T-cell (primary cell): ENCODE measurements around the gene MYPN. TPM values are rescaled to one million over a fixed set of nuclear protein-coding genes. Genes with fewer than 3 reads are reported as not detected.

Source experiments
- ATAC-seq, 4 experiments: fragments of 200-7000 bp in 3 of 4; fragments of 150-1000 bp in 1 of 4; cut with Tn5 transposase; replicated peaks in 1 of 4; 1 replicate in 3 of 4; 2 replicates in 1 of 4; pipeline ENCODE4 v1.10.0; 2021; ENCODE audit warnings: moderate library complexity in 3 of 4, mild to moderate bottlenecking in 2 of 4, moderate number of reproducible peaks in 1 of 4
- CTCF ChIA-PET, 2 donors: fragments of 300-600 bp; sonication (Branson Sonifier 250); formaldehyde crosslinking; loops; one replicate each; lab custom pipeline; 2022; ENCODE audit warnings: antibody characterized with exemption in 2 of 2; lab: Charles Lee
- POLR2A ChIA-PET, 2 donors: fragments of 300-600 bp; sonication (Branson Sonifier 250); formaldehyde crosslinking; loops; one replicate each; lab custom pipeline; 2022; ENCODE audit warnings: antibody characterized with exemption in 2 of 2; lab: Charles Lee
- DNase-seq, 35 experiments: peaks; one replicate each; pipeline versions ENCODE4 v3.0.0 to v3.0.0-alpha.2; 2013 to 2023
- H3K27ac ChIP-seq: one replicate; pipeline ENCODE4 v1.5.1; 2013; ENCODE audit warnings: low read length
- H3K27me3 ChIP-seq, 2 experiments: replicated peaks in 1 of 2; 1 replicate in 1 of 2; 2 replicates in 1 of 2; pipeline versions ENCODE4 v1.6.1 to v1.7.0; 2013; ENCODE audit warnings: low read length in 1 of 2, mixed read lengths in 1 of 2; ENCODE audit not compliant: control insufficient read depth in 2 of 2, insufficient read depth in 2 of 2; ENCODE audit errors: extremely low read depth in 1 of 2
- H3K36me3 ChIP-seq, 2 donors: 1 replicate in 1 of 2; 2 replicates in 1 of 2; pipeline versions ENCODE4 v1.6.1 to v1.7.0; 2013; ENCODE audit warnings: low read length in 1 of 2; ENCODE audit not compliant: control insufficient read depth in 2 of 2, insufficient read depth in 1 of 2; ENCODE audit errors: extremely low read depth in 1 of 2
- H3K4me1 ChIP-seq, 2 experiments: 1 replicate in 1 of 2; 2 replicates in 1 of 2; pipeline versions ENCODE4 v1.6.1 to v1.7.0; 2013; ENCODE audit warnings: low read length in 2 of 2, mixed read lengths in 1 of 2; ENCODE audit not compliant: insufficient read depth in 2 of 2, control insufficient read depth in 1 of 2; ENCODE audit errors: extremely low read depth in 1 of 2
- H3K4me3 ChIP-seq, 2 donors: 1 replicate in 1 of 2; 2 replicates in 1 of 2; pipeline versions ENCODE4 v1.5.1 to v1.7.0; 2013; ENCODE audit warnings: mild to moderate bottlenecking in 2 of 2, low read length in 1 of 2, moderate library complexity in 1 of 2; ENCODE audit not compliant: control insufficient read depth in 1 of 2; ENCODE audit errors: extremely low read depth in 1 of 2
- H3K9me3 ChIP-seq: 2 replicates; pipeline ENCODE4 v1.7.0; 2013
- H3K27ac Mint-ChIP-seq, 2 donors: one replicate each; pipeline ENCODE4 v1.8.0; 2020 to 2021; ENCODE audit warnings: mild to moderate bottlenecking in 2 of 2, mixed read lengths in 2 of 2
- H3K27me3 Mint-ChIP-seq, 2 donors: one replicate each; pipeline ENCODE4 v1.8.0; 2021 to 2022; ENCODE audit warnings: mixed read lengths in 2 of 2
- H3K36me3 Mint-ChIP-seq: one replicate; pipeline ENCODE4 v1.8.0; 2021; ENCODE audit warnings: mixed read lengths
- H3K4me1 Mint-ChIP-seq, 3 donors: one replicate each; pipeline ENCODE4 v1.8.0; 2020 to 2022; ENCODE audit warnings: mixed read lengths in 3 of 3, mild to moderate bottlenecking in 1 of 3
- H3K4me3 Mint-ChIP-seq, 3 donors: one replicate each; pipeline ENCODE4 v1.8.0; 2020 to 2022; ENCODE audit warnings: mild to moderate bottlenecking in 3 of 3, mixed read lengths in 3 of 3, moderate library complexity in 3 of 3
- H3K9me3 Mint-ChIP-seq, 3 donors: one replicate each; pipeline ENCODE4 v1.8.0; 2020 to 2022; ENCODE audit warnings: mixed read lengths in 3 of 3
- WGBS: methylation state at CpG from one replicate; pipeline ENCODE4 v1.1.5; 2013; ENCODE audit warnings: missing lambda C conversion rate; ENCODE audit not compliant: insufficient coverage; 5-methylcytosine and 5-hydroxymethylcytosine counted together
- total RNA-seq, 35 experiments: library from RNA in 6 of 35; stranded (reverse) in 6 of 35; fragments of 120-200 nt in 1 of 35; gene quantifications; one replicate each; pipeline versions ENCODE4 v1.2.1 to v1.2.4 and lab custom pipeline; 2013 to 2026

MYPN gene
- total RNA-seq, 5 donors from 2014 or later (not counting 1 experiment from before 2014, with no cell fraction given): not detected

DNA sequence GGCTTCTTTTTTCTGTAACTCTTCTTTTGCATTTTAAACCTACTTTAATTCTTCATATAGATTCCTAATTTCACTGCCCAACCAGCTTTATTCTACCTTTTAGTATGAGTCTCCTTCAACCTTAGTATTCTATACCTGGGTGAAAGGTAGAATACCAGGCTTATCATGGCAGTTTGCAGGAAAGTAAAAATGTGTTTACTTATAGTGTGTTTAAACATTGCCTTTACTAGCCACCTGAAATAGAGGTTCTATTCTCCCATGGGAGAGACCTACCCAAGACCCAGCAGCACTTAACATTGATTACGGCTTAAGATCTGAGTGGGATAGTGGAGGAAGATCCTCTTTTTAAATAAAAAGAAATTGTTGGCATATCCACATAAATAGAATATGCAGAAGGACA, 1.6 kb upstream of the MYPN start:
- Histone ChIP-seq H3K4me3 (no peak overlapping the region), H3K4me1 (no peaks in the 10 kb centered on the region), H3K27ac (no peak overlapping the region), H3K9me3 (no peaks in the 10 kb centered on the region), H3K36me3 (no peaks in the 10 kb centered on the region), H3K27me3 (peaks cover 0 to 3% of the 10 kb centered on the region in 2 experiments)
- H3K9me3 Mint-ChIP-seq: no peaks in the 10 kb centered on the region
- POLR2A ChIA-PET: interaction anchor here in 1 of 2 donors (0.6 kb wide), 1 partner anchor 10 kb away, joined by 5 read pairs; no protein-coding TSS in a partner anchor
- WGBS: no CpG with 5 or more reads among the region's 1 CpG
- CTCF ChIA-PET: interaction anchor here in 1 of 2 donors (0.6 kb wide), 1 partner anchor 517 kb away, joined by 3 read pairs; no protein-coding TSS in a partner anchor
- no peak overlapping the region for H3K4me3 Mint-ChIP-seq
- no peak overlapping the region for H3K27ac Mint-ChIP-seq
- H3K27me3 Mint-ChIP-seq: peaks cover 0 to 7% of the 10 kb centered on the region in 2 donors
- ATAC-seq (no peak), DNase-seq (no peak)
- H3K4me1 Mint-ChIP-seq: no peaks in the 10 kb centered on the region
- no peaks in the 10 kb centered on the region for H3K36me3 Mint-ChIP-seq

DNA sequence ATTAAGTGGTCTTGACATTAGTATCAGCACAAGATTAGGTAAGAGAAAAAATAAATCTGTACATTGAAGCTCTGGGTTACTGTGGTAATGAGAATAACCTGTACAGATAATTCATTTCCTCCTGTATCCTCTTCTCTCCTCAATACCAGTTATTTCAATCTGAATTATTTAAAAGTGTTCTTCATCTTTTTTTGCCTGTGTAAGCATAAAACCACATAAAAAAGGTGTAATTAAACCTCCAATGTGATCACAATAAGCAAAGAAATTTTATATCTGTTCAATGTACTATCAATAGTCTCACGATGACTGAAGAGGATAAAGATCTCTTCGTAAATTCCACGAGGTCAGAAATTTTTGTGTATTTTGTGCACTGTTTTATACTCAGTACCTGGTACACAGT, 1.2 kb upstream of the MYPN start:
- H3K4me1 ChIP-seq: no peaks in the 10 kb centered on the region
- POLR2A ChIA-PET: no interaction called here
- H3K27me3 ChIP-seq: peaks cover 0 to 3% of the 10 kb centered on the region in 2 experiments

DNA sequence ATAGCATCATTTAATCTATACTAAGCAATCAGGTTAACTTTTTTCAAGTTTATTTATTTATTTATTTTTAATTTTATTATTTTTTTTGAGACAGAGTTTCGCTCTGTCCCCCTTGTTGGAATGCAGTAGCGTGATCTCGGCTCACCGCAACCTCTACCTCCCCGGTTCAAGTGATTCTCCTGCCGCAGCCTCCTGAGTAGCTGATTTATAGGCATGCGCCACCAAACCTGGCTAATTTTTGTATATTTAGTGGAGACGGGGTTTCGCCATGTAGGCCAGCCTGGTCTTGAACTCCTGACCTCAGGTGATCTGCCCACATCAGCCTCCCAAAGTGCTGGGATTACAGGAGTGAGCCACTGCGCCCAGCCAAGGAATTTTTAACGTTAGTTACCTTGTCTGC, 635 bp upstream of the MYPN start:
- CTCF ChIA-PET: no interaction called here
- H3K27me3 ChIP-seq: peaks cover 0 to 3% of the 10 kb centered on the region in 2 experiments
- DNase-seq: no peak

More for the DNA sequence above, 1.2 kb upstream of the MYPN start:
- Histone ChIP-seq H3K4me3 (no peak overlapping the region), H3K9me3 (no peaks in the 10 kb centered on the region), H3K36me3 (no peaks in the 10 kb centered on the region), H3K27ac (no peak overlapping the region)
- Mint-ChIP-seq H3K27me3 (peaks cover 0 to 7% of the 10 kb centered on the region in 2 donors), H3K4me1 (no peaks in the 10 kb centered on the region), H3K27ac (no peak overlapping the region), H3K9me3 (no peaks in the 10 kb centered on the region), H3K36me3 (no peaks in the 10 kb centered on the region), H3K4me3 (no peak overlapping the region)
- ATAC-seq (no peak), DNase-seq (no peak)
- WGBS: no CpG with 5 or more reads among the region's 3 CpGs
- CTCF ChIA-PET: no interaction called here

GRCh38 chr10:68110027-68110426, 739 bp downstream of the MYPN start:
- no peaks in the 10 kb centered on the region for H3K9me3 ChIP-seq
- no peaks in the 10 kb centered on the region for H3K4me1 ChIP-seq
- H3K27me3 ChIP-seq: peaks cover 0 to 3% of the 10 kb centered on the region in 2 experiments
- H3K36me3 ChIP-seq: no peaks in the 10 kb centered on the region
- ChIA-PET POLR2A (no interaction called here), CTCF (no interaction called here)
- DNase-seq (no peak), ATAC-seq (no peak)
- Mint-ChIP-seq H3K4me1 (no peaks in the 10 kb centered on the region), H3K4me3 (no peak overlapping the region), H3K36me3 (no peaks in the 10 kb centered on the region), H3K27ac (no peak overlapping the region), H3K27me3 (peaks cover 0 to 7% of the 10 kb centered on the region in 2 donors), H3K9me3 (no peaks in the 10 kb centered on the region)
- no CpG with 5 or more reads among the region's 2 CpGs for WGBS
- no peak overlapping the region for H3K27ac ChIP-seq
- H3K4me3 ChIP-seq: no peak overlapping the region

More for the DNA sequence above, 635 bp upstream of the MYPN start:
- H3K36me3 ChIP-seq: no peaks in the 10 kb centered on the region
- no peak for ATAC-seq
- H3K9me3 Mint-ChIP-seq: no peaks in the 10 kb centered on the region
- peaks cover 0 to 7% of the 10 kb centered on the region in 2 donors for H3K27me3 Mint-ChIP-seq
- H3K4me3 Mint-ChIP-seq: no peak overlapping the region
- no peaks in the 10 kb centered on the region for H3K9me3 ChIP-seq
- no peaks in the 10 kb centered on the region for H3K36me3 Mint-ChIP-seq
- no peak overlapping the region for H3K27ac Mint-ChIP-seq
- no peaks in the 10 kb centered on the region for H3K4me1 Mint-ChIP-seq
- H3K4me3 ChIP-seq: no peak overlapping the region
- H3K27ac ChIP-seq: no peak overlapping the region
- POLR2A ChIA-PET: no interaction called here
- 98% methylated on average over 4 of the region's 11 CpGs for WGBS
- no peaks in the 10 kb centered on the region for H3K4me1 ChIP-seq

GRCh38 chr10:68111584-68111983, 2.3 kb downstream of the MYPN start:
- Mint-ChIP-seq H3K27me3 (peaks cover 7% of the 10 kb centered on the region in 2 donors), H3K36me3 (no peaks in the 10 kb centered on the region), H3K4me1 (no peaks in the 10 kb centered on the region), H3K4me3 (no peak overlapping the region), H3K9me3 (no peaks in the 10 kb centered on the region), H3K27ac (no peak overlapping the region)
- no peak overlapping the region for H3K27ac ChIP-seq
- no peak overlapping the region for H3K4me3 ChIP-seq
- CTCF ChIA-PET: no interaction called here
- 75% methylated on average over 2 of the region's 2 CpGs for WGBS
- H3K4me1 ChIP-seq: no peaks in the 10 kb centered on the region
- no peaks in the 10 kb centered on the region for H3K36me3 ChIP-seq
- no peak for ATAC-seq
- H3K9me3 ChIP-seq: no peaks in the 10 kb centered on the region
- peaks cover 0 to 3% of the 10 kb centered on the region in 2 experiments for H3K27me3 ChIP-seq
- POLR2A ChIA-PET: no interaction called here
- no peak for DNase-seq

DNA sequence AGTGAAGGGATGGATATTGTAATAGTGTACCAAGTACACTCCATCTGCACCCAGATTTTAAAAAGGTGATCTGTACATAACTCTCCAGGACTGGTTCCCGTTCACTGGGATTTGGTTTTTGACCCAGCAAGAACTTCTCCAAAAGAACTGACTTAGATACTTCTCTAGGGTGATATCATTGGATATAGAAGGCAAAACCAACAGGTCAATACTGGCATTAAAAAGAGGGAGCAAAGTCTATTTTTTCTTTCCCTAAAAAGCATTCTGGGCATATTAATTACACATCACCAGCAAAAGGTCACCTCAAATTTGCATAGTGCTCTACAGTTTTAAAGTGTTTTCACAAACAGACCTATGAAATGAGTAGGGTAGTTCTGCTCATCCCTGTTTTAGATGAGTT, 3.5 kb downstream of the MYPN start:
- ATAC-seq: no peak
- POLR2A ChIA-PET: no interaction called here
- Mint-ChIP-seq H3K9me3 (no peaks in the 10 kb centered on the region), H3K27ac (no peak overlapping the region), H3K36me3 (no peaks in the 10 kb centered on the region), H3K4me1 (no peaks in the 10 kb centered on the region), H3K27me3 (peaks cover 7% of the 10 kb centered on the region in 2 donors), H3K4me3 (no peak overlapping the region)
- no peak overlapping the region for H3K27ac ChIP-seq
- peaks cover 0 to 5% of the 10 kb centered on the region in 2 experiments for H3K27me3 ChIP-seq
- H3K9me3 ChIP-seq: no peaks in the 10 kb centered on the region
- no CpG with 5 or more reads among the region's 1 CpG for WGBS
- DNase-seq: no peak
- CTCF ChIA-PET: interaction anchor here in 1 of 2 donors (0.7 kb wide), 1 partner anchor 7 kb away, joined by 4 read pairs; no protein-coding TSS in a partner anchor
- H3K36me3 ChIP-seq: no peaks in the 10 kb centered on the region
- no peak overlapping the region for H3K4me3 ChIP-seq
- no peaks in the 10 kb centered on the region for H3K4me1 ChIP-seq

- Histone ChIP-seq H3K27ac (no peak overlapping the region), H3K4me3 (no peak overlapping the region), H3K27me3 (peaks cover 0 to 11% of the 10 kb centered on the region in 2 experiments), H3K4me1 (no peaks in the 10 kb centered on the region), H3K9me3 (no peaks in the 10 kb centered on the region), H3K36me3 (no peaks in the 10 kb centered on the region)
- ATAC-seq (no peak), DNase-seq (no peak)
- ChIA-PET CTCF (no interaction called here), POLR2A (no interaction called here)
- Mint-ChIP-seq H3K27ac (no peak overlapping the region), H3K4me3 (no peak overlapping the region), H3K27me3 (peaks cover 12 to 16% of the 10 kb centered on the region in 2 donors), H3K36me3 (no peaks in the 10 kb centered on the region), H3K4me1 (no peaks in the 10 kb centered on the region), H3K9me3 (no peaks in the 10 kb centered on the region)
- 88% methylated on average over 2 of the region's 3 CpGs for WGBS
These were observed 9.4 kb downstream of the MYPN start for GRCh38 chr10:68118657-68119056.
